Endothelial cell of umbilical vein (primary cell): ENCODE results near the gene TSSC4. TPM values are rescaled to one million over a fixed set of nuclear protein-coding genes. Genes with fewer than 3 reads are reported as not detected.

Source experiments
- BruUV-seq: library from RNA; stranded (reverse); fragments of 400-500 nt; replicated peaks from 2 replicates; lab custom pipeline; 2021; lab: Mats Ljungman, UMichigan
- CTCF ChIA-PET: fragments of 300-600, 350-600 bp; sonication (Branson Sonifier 250); formaldehyde crosslinking; loops from one replicate; lab custom pipeline; 2021; ENCODE audit warnings: antibody characterized with exemption, inconsistent platforms; lab: Charles Lee
- POLR2A ChIA-PET: fragments of 300-600, 350-600 bp; sonication (Branson Sonifier 250); formaldehyde crosslinking; loops from one replicate; lab custom pipeline; 2021; ENCODE audit warnings: antibody characterized with exemption, inconsistent platforms; lab: Charles Lee
- DNase-seq: peaks from one replicate; pipeline ENCODE4 v3.0.0-alpha.2; 2011; ENCODE audit warnings: low read depth, low spot score
- FAIRE-seq: peaks from 2 replicates; lab custom pipeline; 2011; peaks lifted over from hg19 to GRCh38; lab: Jason Lieb, UNC
- H2AFZ ChIP-seq: 2 replicates; pipeline ENCODE4 v1.6.0; 2012; ENCODE audit warnings: low read depth, low read length, control low read depth, inconsistent platforms
- H3K27ac ChIP-seq: 2 replicates; pipeline ENCODE4 v1.5.1; 2011; ENCODE audit warnings: low read depth, mild to moderate bottlenecking, control low read depth, low read length, moderate library complexity; ENCODE audit not compliant: insufficient read depth
- H3K27me3 ChIP-seq, 2 experiments: 2 replicates each; pipeline versions ENCODE4 v1.6.0 to v1.6.1; 2011; ENCODE audit warnings: low read length in 2 of 2, mixed read lengths in 1 of 2; ENCODE audit not compliant: control insufficient read depth in 2 of 2, insufficient read depth in 2 of 2
- H3K36me3 ChIP-seq, 2 experiments: 2 replicates in 1 of 2; 3 replicates in 1 of 2; pipeline ENCODE4 v1.5.1; 2011; ENCODE audit warnings: low read length in 2 of 2, mild to moderate bottlenecking in 1 of 2, moderate library complexity in 1 of 2; ENCODE audit not compliant: control insufficient read depth in 2 of 2, insufficient read depth in 2 of 2; ENCODE audit errors: extremely low read depth in 1 of 2
- H3K4me1 ChIP-seq: 3 replicates; pipeline ENCODE4 v1.5.1; 2011; ENCODE audit warnings: mild to moderate bottlenecking, low read length; ENCODE audit not compliant: control insufficient read depth, insufficient read depth; ENCODE audit errors: extremely low read depth
- H3K4me2 ChIP-seq: 2 replicates; pipeline ENCODE4 v1.6.1; 2011; ENCODE audit warnings: low read length, control low read depth, mixed read lengths; ENCODE audit not compliant: insufficient read depth
- H3K4me3 ChIP-seq, 3 experiments: fragments of 200-600 bp in 1 of 3; sonication (generic), shearing (Covaris generic) in 1 of 3; replicated peaks in 1 of 3; 2 replicates each; pipeline ENCODE4 v1.5.1; 2011 to 2016; ENCODE audit warnings: control low read depth in 3 of 3, low read length in 3 of 3, mild to moderate bottlenecking in 2 of 3, inconsistent platforms in 1 of 3, low read depth in 1 of 3, moderate library complexity in 1 of 3; ENCODE audit not compliant: insufficient read depth in 1 of 3
- H3K79me2 ChIP-seq: 2 replicates; pipeline ENCODE4 v1.6.0; 2012; ENCODE audit warnings: low read length, inconsistent platforms; ENCODE audit not compliant: control insufficient read depth, insufficient read depth
- H3K9ac ChIP-seq: replicated peaks from 2 replicates; pipeline ENCODE3; 2011; ENCODE audit warnings: low read length, control low read depth; ENCODE audit not compliant: insufficient read depth; ENCODE audit errors: extremely low read depth
- H3K9me1 ChIP-seq: replicated peaks from 3 replicates; pipeline ENCODE4 v1.6.0; 2011; ENCODE audit warnings: mild to moderate bottlenecking, low read length; ENCODE audit not compliant: control insufficient read depth, insufficient read depth; ENCODE audit errors: extremely low read depth
- H3K9me3 ChIP-seq: replicated peaks from 2 replicates; pipeline ENCODE4 v1.5.1; 2012; ENCODE audit warnings: low read length, inconsistent platforms; ENCODE audit not compliant: control insufficient read depth, insufficient read depth
- H4K20me1 ChIP-seq: replicated peaks from 2 replicates; pipeline ENCODE3; 2011; ENCODE audit warnings: mild to moderate bottlenecking, low read length; ENCODE audit not compliant: control insufficient read depth, insufficient read depth; ENCODE audit errors: extremely low read depth
- CTCF ChIP-seq, 2 donors: IDR thresholded peaks; 1 replicate in 1 of 2; 2 replicates in 1 of 2; pipeline ENCODE4 v1.5.1; 2011; ENCODE audit warnings: low read length in 2 of 2, mild to moderate bottlenecking in 2 of 2, moderate library complexity in 2 of 2, control low read depth in 1 of 2, inconsistent platforms in 1 of 2, low read depth in 1 of 2; ENCODE audit not compliant: insufficient read depth in 1 of 2; ENCODE audit errors: extremely low read depth in 1 of 2
- EZH2 ChIP-seq: IDR thresholded peaks from 2 replicates; pipeline ENCODE4 v1.6.1; 2012; ENCODE audit warnings: borderline replicate concordance, low read depth, mild to moderate bottlenecking, moderate library complexity, low read length, inconsistent platforms; ENCODE audit not compliant: severe bottlenecking
- FOS ChIP-seq: IDR thresholded peaks from 2 replicates; pipeline ENCODE4 v1.6.1; 2011; ENCODE audit warnings: mild to moderate bottlenecking, low read length, moderate library complexity, borderline replicate concordance; ENCODE audit not compliant: insufficient read depth
- GATA2 ChIP-seq: IDR thresholded peaks from 2 replicates; pipeline ENCODE4 v1.7.0; 2011; ENCODE audit warnings: low read depth, mild to moderate bottlenecking, moderate library complexity, mixed read lengths, low read length; ENCODE audit not compliant: insufficient read length, insufficient read depth
- JUN ChIP-seq: IDR thresholded peaks from 2 replicates; pipeline ENCODE4 v1.6.1; 2011; ENCODE audit warnings: borderline replicate concordance, low read depth; ENCODE audit not compliant: insufficient read length, insufficient read depth
- MAX ChIP-seq: IDR thresholded peaks from 2 replicates; pipeline ENCODE4 v1.6.1; 2011; ENCODE audit not compliant: insufficient read depth, insufficient read length
- MYC ChIP-seq: IDR thresholded peaks from one replicate; pipeline ENCODE4 v1.6.1; 2011; ENCODE audit warnings: mild to moderate bottlenecking, low read depth, low read length
- POLR2A ChIP-seq: IDR thresholded peaks from 2 replicates; pipeline ENCODE4 v1.6.1; 2012; ENCODE audit warnings: low read depth, mild to moderate bottlenecking, control low read depth, low read length
- dilution Hi-C: fragments of 300-500 bp; cut with MboI; formaldehyde crosslinking; loops from one replicate; pipeline ENCODE4 v1.15.0; 2019; ENCODE audit warnings: low sequenced_read_pairs; ENCODE audit not compliant: extremely low pct_ligation_motif_present
- intact Hi-C: fragments of 100-400 bp; cut with micrococcal nuclease; formaldehyde crosslinking; loops from one replicate; pipeline ENCODE4 v1.10.0; 2022
- polyA plus RNA-seq, 4 experiments: library from polyadenylated mRNA; depleted of rRNA in 3 of 4; stranded (reverse) in 3 of 4; unstranded in 1 of 4; fragments of >200 nt; gene quantifications; 2 replicates each; pipeline versions ENCODE4 v1.2.1 to v1.2.3, GENCODE V29; 2011 to 2012; ENCODE audit warnings: missing spikeins in 1 of 4
- total RNA-seq: library from RNA; stranded (reverse); gene quantifications from 2 replicates; pipeline ENCODE4 v1.2.3, GENCODE V29; 2021

Gene TSSC4
- total and polyA plus RNA-seq, 2 donors (not counting 3 experiments of a cell fraction or from before 2014, with no cell fraction given): 42.7 to 59.6 TPM

GRCh38 chr11:2445746-2446551 is 45.4 kb downstream of the TSSC4 start:
- H3K79me2 ChIP-seq: no peaks in the 10 kb centered on the region
- H3K27me3 ChIP-seq: peaks cover 9 to 11% of the 10 kb centered on the region in 2 experiments
- no peaks in the 10 kb centered on the region for H3K9me1 ChIP-seq
- ChIA-PET CTCF (interaction anchor here (1.6 kb wide), 1 partner anchor 86 kb away, joined by 7 read pairs; no protein-coding TSS in a partner anchor), POLR2A (no interaction called here)
- intact Hi-C loops: no loop called here
- FAIRE-seq: no peak
- no peak for DNase-seq
- H2AFZ ChIP-seq: no peak overlapping the region
- H4K20me1 ChIP-seq: no peaks in the 10 kb centered on the region
- H3K4me3 ChIP-seq: no peak overlapping the region
- no peak overlapping the region for H3K9ac ChIP-seq
- no peak overlapping the region for H3K27ac ChIP-seq
- H3K4me2 ChIP-seq: no peak overlapping the region
- BruUV-seq: no TSS peak
- no peaks in the 10 kb centered on the region for H3K36me3 ChIP-seq
- no peaks in the 10 kb centered on the region for H3K9me3 ChIP-seq
- dilution Hi-C loops: no loop called here
- no peaks in the 10 kb centered on the region for H3K4me1 ChIP-seq
- TF ChIP-seq FOS (no peak), EZH2 (no peak), POLR2A (no peak), JUN (no peak), GATA2 (no peak), MYC (no peak), MAX (no peak), CTCF (IDR thresholded peaks at IDR 0.05; ENCODE audit: extremely low read depth in 1 of 2, insufficient read depth in 1 of 2, low read depth in 1 of 2, low read length in 2 of 2) (no peak)
